HL-60/S4 treated with retinoic acid at 250 ng/mL for 4 days and 3 days (cell line): Measurements from ENCODE around the gene TMEM117.

ENCODE experiments used
- in situ Hi-C: fragments of 300-500 bp; cut with MboI; formaldehyde crosslinking; loops from 2 replicates; pipeline ENCODE4 v1.7.0; 2022; ENCODE audit warnings: low sequenced_read_pairs

TMEM117 gene

DNA sequence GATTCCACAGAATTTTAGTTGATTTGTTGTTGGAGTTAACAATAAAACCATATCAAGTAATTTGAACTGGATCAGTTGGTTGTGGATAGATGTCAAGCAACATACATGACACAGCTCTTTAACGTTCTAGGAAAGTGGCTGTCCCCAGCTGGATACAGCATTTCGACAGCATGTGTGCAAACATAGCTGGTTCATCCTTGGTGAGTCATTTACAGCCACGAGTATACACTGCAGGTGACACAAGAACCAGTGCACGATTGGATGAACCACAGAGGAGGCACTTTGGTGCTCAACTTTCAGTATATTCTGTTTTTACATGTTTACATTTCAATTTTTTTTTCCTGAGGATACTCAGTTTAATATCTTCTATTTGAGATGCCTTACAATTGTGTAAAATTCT is 242.4 kb downstream of the TMEM117 start:
- in situ Hi-C loops, result no loop called here

DNA sequence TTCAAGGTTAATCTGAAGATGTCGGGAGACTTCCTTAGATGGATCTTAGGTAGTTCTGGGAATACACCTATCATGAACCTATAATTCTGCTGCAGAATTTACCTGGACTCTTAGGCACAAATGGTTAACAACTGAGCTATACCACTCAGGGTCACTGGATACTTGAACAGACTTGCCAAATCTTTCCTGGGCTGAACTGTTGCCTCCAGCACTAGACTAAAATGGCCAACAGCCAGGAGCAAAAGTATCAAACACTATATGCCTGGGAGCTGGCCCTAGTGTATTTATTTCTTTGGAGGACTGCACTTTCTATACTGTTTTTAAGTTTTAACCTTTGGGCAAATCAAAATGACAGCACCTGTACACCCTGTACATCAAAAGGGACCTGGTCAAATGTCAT is 252.8 kb downstream of the TMEM117 start:
- in situ Hi-C loops, result no loop called here

DNA sequence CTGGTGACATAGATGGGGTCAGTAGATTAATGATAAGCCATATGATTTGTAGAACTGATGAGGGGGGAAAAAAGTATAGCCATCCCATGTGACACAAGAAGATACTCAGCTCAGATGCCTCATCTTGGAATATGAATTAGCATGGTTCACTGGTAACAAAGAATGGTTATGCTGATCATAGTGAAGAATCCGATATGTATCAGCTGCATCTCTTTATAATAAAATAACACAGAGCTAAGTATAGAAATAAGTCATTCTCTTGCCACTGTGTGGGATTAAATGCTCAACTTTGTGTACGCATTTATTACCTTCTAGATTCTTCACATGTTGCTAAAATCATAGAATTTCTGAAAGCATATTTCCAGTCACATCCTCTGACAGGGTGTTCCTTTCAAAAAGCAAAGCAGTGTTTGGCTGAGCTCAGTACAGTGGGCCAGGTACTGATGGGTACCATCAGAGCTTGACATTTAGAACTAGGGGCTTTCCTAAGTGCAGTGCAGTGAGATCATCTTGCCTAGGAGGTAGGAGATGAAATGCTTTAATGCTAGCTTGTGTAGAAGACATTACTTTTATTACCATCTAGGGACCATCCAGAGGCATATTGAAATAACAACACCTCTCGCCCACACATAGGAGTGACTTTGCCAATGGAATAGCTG is 256.2 kb downstream of the TMEM117 start:
- in situ Hi-C loops, result no loop called here

DNA sequence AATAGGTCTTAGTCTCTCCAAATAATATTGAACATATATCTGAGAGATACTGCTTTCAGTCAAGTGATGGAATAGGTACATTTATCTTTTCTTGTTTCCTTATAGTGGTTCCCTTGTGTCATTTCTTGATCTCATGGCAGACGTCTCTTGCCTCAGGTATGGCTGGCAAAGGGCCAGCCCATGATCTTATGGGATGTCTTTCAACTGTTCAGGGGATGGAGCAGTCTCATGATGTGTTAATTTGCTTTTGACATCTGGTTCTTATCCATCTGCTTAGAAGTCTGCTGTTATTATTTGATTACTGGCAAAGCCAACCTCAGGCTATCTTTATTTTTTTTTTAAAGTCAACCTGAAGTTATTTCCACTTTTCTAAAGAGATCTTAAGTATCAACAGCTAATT is 262.9 kb downstream of the TMEM117 start:
- in situ Hi-C loops, result no loop called here

DNA sequence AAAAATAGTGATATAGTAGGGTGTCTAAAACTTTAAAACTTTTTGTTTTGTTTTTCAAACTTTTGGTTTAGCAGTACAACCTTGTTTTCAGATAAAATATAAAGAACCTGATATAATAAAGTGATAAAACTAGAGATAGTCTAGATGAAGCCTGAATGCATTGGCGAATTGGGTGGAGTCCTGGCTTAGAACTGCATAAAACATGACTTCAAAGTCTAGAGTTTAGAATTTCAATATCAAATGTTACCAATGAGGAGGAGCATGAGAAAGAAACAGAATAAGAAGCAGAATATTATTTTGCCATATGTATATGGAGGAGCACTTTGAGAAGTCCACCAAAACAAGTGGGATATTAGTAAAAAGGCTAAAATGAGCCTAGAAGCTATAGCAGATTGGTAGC is 263.6 kb downstream of the TMEM117 start:
- in situ Hi-C loops, result no loop called here

DNA sequence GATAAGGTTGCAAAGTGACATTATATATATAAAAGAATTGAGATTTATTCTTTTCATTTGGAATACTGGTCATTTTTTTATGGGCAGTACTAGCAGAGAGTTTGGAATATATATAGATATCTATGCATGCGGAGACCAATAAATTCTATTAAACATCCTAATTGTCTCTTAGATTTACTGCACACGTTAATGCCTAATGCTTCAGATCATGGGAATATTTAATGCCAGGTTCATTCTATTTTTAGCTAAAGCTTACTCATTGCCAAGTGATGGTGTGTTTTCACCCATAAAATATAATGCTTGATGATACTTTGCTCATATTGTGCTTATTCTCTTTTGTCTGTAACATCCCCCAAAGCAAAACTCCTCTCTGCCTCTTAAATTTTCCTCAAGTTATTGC is 264.4 kb downstream of the TMEM117 start:
- in situ Hi-C loops, result no loop called here

DNA sequence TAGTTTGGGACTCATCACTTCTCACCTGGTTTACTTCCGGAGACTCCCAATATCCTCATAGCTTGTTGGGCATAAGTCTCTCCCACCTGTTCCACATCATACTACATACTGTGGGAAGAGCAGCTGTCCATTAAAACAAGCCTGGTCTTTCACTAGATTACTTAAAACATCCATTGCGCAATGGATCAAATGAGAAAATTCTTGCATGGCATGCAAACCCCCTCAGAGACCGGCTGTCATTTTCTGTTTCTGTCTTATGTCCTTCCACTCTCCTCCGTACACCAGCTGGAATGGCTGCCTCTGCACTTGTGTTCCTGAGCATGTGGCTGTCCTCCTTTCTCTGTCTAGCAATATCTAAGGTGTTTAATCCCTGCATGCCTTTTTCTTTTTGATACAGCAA is 265.6 kb downstream of the TMEM117 start:
- in situ Hi-C loops, result no loop called here

DNA sequence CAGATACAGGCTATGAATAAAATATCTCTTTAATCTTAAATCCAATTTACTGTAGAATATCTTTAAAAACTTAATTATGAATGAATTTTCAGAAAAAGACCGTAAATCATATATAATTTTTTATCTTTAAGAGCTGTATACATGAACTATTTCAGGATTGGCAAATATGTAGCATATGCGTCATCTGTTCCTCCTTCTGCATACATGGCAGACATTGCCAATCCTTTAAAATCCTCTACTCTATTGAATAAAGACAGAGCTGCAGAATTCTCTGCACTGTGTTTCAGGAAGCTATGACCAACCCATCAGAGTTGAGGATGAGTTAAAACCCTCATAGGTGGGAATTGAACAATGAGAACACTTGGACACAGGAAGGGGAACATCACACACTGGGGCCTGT is 279.0 kb downstream of the TMEM117 start:
- in situ Hi-C loops, result no loop called here

DNA sequence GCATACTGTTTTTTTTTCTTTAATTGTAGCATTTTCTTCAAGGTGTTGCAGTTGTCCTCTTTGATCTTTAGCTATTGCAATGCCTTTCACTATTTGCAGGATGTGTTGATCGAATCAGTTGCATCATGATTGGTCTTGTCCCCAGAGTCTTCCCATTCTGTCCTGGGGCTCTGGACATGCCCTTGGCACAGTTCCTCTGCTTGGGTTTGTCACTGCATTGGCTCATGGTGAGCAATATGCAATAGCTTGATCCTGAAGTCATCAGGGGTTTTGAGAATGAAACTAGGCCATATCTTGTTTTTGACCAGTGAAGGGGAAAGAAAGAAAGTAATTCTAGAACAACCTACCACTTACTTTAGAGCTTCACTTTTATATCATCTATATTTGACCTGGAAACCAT is 281.5 kb downstream of the TMEM117 start:
- in situ Hi-C loops, result no loop called here

DNA sequence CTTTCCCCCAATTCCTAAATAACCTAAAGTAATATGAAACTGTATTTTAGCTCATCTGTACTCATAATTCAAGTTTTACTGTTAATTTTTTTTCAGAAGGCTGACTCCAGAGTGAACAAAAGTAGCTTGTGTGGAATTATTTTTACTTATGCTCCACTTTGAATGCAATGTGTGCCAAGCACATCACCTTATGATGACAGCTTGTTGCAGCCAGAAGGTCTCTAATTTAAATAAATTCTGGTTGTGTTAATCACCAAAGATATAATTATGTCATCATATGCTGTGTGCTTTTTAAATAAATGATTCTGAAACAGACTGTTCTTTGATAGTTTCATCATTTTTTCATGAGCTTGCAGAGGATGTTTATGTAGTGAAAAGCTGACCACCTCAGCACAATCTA is 283.1 kb downstream of the TMEM117 start:
- in situ Hi-C loops, result no loop called here

DNA sequence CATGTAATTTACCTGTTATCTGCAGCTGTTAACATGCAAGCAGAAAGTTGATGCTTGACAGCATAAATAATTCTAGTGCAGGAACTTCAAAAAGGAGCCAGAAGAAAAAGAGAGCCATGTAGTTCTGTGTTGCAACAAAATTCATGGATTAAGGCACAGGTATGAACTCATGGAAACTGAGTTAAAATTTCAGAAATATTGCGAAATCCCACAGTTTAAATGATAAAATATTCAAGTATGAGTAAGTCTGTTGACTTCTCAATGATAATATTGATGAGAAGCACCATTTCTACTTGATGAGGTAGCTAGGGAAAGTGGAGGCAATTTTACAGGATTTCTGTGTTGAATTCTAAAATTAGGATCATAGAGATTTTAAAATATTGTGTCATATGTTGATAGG is 290.9 kb downstream of the TMEM117 start:
- in situ Hi-C loops, result no loop called here

DNA sequence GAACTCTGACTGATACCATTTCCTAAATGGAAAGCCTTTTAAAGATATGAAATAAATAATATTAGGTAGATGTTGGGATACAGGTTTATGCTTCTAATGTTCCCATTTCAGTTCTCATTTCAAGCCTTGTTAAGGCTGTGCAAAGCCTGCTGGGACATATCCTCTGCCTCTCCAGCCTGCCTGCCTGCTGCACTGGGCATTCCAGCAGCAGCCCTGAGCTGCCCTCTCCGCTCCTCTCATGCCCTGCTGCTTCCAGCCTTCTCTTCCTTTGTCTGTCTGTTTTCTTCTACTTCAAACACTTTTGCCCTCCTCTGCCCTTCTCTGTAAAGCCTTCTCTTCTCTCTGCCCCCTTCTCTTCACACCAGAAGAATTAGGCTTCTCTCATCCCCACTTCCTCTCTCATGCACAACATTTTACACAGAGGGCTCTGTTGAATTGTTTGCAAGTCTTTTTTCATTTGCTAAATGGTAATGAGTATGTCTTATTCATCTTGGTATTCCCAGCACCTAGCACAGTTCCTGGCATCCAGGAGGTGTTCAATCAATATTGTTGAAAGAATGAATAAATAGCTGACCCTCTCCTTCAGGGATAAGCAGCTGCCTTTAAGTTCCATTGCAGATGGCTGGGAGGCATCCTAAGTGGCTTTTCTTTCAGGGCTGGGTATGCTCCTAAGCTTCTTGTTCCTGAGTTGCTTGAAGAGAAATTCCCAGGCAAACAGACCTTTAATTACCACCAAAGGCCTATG is 292.3 kb downstream of the TMEM117 start:
- in situ Hi-C loops, result no loop called here

DNA sequence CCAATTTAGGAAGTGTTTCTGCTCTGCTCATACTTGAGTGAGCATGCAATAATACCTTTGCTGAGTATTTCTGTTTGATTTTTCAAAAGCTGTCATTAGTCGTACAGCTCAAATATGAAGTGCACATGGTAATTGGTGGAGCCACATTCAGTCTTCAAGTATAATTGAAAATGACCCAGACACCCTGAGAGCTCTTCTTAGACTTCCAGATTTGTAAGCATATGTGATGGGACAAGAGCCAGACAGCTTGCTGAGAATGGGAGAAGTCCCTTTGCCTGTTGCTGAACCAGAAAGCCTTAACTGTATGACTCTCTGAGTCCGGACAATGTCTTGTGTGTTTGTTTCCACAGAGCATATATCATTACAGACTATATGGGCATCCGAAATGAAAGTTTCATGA is 307.3 kb downstream of the TMEM117 start:
- in situ Hi-C loops, result no loop called here

DNA sequence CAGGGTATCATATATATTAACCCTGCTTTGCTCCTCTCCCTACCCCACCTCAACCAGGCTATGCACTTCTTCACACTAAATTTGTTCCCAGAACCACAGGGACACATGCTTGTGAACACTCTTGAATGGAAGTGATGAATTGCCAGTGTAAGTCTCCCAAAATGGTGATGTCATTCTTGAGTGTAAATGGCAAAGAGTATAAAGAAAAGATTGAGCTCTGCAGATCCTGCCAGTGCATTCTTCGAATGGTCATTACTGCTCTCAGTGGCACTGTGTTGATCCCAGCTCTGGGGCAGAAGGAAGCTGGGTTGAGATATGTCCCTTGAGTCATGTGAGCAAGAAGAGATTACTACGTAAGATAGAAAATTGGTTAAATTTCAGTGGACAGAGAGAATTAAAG is 313.1 kb downstream of the TMEM117 start:
- in situ Hi-C loops, result no loop called here

DNA sequence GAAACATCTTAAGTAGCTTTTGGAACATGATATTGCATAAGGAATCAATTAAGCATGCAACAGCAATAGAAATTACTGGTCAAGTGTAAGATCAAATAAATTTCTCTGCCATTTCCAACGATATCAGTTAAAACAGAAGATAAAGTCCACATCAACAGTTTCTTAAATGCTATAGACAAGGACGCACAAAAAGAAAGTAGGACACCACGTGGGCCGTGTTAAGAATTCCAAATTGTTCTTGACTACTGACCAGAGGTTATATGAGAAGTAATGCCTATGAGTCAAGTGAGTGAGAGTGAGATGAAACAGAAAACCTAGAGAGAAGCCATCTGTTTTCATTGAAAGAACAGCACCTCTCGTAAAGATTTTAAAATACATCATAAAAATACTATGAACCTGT is 318.2 kb downstream of the TMEM117 start:
- in situ Hi-C loops, result no loop called here

DNA sequence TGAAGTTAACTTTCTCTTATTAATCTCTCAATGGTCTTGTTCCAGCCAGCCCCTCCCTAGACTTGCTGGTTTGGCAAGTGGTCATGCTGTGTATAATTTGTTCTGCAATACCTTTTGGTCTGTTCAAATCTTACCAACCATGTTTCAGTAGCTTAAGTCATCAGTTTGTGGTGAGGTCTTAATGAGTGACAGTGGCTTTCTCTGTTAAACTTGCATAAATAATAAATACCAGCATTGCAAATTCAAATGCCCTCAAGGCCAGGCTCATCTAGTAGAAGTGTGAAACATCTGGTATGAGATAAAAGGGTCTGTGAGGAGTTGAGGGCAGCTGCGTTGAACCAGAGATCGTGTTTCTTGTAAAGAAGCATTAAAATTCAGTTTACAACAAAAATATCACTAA is 319.5 kb downstream of the TMEM117 start:
- in situ Hi-C loops, result no loop called here

DNA sequence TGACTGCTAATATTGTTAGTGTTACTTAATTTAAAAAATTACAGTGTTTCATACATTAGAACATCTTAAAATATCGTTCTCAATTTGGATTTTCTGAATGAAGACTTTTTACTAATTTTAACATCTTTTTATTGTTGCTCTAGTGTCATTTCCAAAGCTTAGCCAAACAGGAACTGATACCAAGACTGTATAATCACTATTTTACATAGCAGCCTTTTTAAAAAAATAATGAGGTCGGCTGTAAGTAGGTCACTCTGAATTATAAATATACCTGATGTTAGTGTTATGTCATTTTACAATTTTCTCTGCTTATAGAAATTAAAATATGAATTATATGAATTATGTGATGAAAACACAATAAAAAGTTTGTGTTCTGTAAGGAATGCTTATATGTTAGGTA is 321.5 kb downstream of the TMEM117 start:
- in situ Hi-C loops, result no loop called here

DNA sequence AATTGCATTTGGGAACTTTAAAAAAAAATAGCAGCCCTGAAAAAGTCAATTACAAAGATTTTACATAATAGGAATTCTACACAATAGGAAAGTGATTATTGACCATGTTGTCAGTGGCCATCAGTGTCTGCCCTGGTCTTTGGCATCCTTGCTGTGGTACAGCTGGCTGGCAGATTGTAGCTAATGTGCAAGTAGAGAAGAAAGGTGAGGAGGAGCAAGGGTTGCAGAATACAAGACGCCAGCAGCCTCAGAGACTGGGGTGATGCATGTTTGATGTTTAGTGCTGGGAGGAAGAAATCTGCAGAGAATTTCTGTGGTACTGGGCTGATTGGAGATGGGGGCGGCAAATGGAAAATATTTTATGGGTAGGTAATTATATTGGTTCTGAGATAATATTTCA is 322.9 kb downstream of the TMEM117 start:
- in situ Hi-C loops, result no loop called here

DNA sequence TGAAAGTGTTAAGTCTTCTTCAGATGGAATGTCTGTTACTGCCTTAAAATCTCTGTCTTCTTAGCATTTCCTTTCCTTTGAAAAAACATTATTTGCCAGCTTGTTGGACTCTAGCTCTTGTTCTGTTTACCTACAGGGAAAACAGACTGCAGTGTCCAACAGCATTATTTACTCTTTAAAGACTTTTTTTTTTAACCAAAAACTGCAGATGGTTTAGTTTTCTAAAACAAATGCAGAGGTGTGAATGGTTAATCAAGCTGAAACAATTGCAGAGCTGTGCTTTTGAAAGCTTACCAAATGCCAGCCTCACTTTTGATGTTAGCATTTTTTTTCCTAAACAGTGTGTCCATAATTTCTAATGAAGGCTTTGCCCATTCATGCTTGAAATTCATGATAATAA is 323.3 kb downstream of the TMEM117 start:
- in situ Hi-C loops, result no loop called here

DNA sequence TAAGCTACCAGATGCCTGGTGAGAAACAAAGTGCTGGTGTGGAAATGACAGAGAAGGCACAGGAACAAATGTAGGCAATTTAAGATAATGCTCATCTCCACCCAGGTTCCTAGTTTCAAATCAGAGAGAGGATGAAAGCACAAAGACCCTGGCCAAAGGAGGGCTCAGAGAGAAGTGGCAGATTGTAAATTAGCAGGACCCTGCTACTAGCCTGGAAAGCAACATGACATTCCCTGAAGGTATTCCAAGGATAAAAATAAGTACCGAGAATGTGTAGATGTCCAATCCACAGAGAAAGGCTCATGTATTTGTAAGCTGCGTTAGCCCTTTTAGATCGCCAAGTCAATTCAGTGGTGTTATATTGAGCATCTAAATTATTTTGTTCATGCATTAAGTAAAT is 324.0 kb downstream of the TMEM117 start:
- in situ Hi-C loops, result no loop called here

DNA sequence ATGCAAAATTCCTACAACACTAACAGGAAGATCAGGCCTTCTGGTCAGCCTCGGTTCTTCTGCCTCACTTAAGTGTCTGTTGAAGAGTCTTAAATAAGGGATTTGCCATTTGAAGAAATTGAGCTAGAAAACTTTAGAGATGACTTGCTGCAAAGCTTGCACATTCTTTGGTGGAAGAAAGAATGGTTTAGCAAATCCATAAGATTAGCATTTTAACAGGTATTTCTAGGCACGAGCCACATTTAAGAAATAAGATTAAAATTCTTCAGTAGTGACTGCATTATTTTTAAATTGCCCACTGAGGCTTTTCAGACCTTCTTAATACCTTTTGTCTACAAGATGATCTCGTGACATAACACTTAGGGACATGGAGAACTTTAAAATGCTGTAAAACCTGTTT is 327.1 kb downstream of the TMEM117 start:
- in situ Hi-C loops, result no loop called here

DNA sequence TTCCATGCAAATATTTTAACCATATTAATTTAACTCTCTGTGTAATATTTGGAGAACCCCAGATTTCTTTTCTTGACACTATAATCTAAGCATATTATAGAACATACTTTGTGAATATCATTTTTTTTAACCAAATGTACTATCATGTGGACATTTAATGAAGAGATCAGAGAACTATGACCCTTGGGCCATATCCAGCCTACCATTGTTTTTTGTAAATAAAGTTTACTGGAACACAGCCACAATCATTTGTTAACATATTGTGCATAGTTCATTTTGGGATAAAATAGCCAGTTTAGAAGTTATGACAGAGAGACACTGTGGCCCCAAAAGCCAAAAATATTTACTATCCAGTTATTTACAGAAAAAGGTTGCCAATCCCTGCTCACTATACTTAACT is 338.2 kb downstream of the TMEM117 start:
- in situ Hi-C loops, result no loop called here
